Measurements from ENCODE around the gene ERRFI1.

Gene ERRFI1

GRCh38 chr1:8009043-8010002 is 16.8 kb downstream of the ERRFI1 start:
- H3K36me3 ChIP-seq (ENCODE audit: insufficient read depth, low read length), result peaks cover 23% of the 10 kb centered on the region

GRCh38 chr1:8006037-8006963 is 19.8 kb downstream of the ERRFI1 start:
- no peaks in the 10 kb centered on the region for H3K9me3 ChIP-seq (ENCODE audit: control insufficient read depth, insufficient read depth, low read length)
- no peak overlapping the region for H3K9ac ChIP-seq (ENCODE audit: low read depth, low read length)
- H3K36me3 ChIP-seq (ENCODE audit: insufficient read depth, low read length), result peaks cover 7% of the 10 kb centered on the region; the same call in 1 of the 2 replicates
- H3K4me1 ChIP-seq (ENCODE audit: insufficient read depth, low read length), result peaks cover 26% of the 10 kb centered on the region

More at GRCh38 chr1:8009043-8010002, 16.8 kb downstream of the ERRFI1 start:
- Histone ChIP-seq H3K9me3 (ENCODE audit: control insufficient read depth, insufficient read depth, low read length) (no peaks in the 10 kb centered on the region), H3K4me1 (ENCODE audit: insufficient read depth, low read length) (peaks cover 19% of the 10 kb centered on the region), H3K9ac (ENCODE audit: low read depth, low read length) (no peak overlapping the region)

- no peak overlapping the region for H3K9ac ChIP-seq (ENCODE audit: low read depth, low read length)
- H3K4me1 ChIP-seq (ENCODE audit: insufficient read depth, low read length), result peaks cover 26% of the 10 kb centered on the region
- H3K9me3 ChIP-seq (ENCODE audit: control insufficient read depth, insufficient read depth, low read length), result no peaks in the 10 kb centered on the region
These were observed 21.1 kb downstream of the ERRFI1 start for GRCh38 chr1:8004803-8005573.

GRCh38 chr1:8004113-8004802 is 21.9 kb downstream of the ERRFI1 start:
- Histone ChIP-seq H3K4me1 (ENCODE audit: insufficient read depth, low read length) (peaks cover 26% of the 10 kb centered on the region), H3K9ac (ENCODE audit: low read depth, low read length) (no peak overlapping the region), H3K36me3 (ENCODE audit: insufficient read depth, low read length) (no peaks in the 10 kb centered on the region), H3K9me3 (ENCODE audit: control insufficient read depth, insufficient read depth, low read length) (no peaks in the 10 kb centered on the region)

More at GRCh38 chr1:8004803-8005573, 21.1 kb downstream of the ERRFI1 start:
- no peaks in the 10 kb centered on the region for H3K36me3 ChIP-seq (ENCODE audit: insufficient read depth, low read length)

- no peaks in the 10 kb centered on the region for H3K36me3 ChIP-seq (ENCODE audit: insufficient read depth, low read length)
- H3K9ac ChIP-seq (ENCODE audit: low read depth, low read length), result no peak overlapping the region
- no peaks in the 10 kb centered on the region for H3K9me3 ChIP-seq (ENCODE audit: control insufficient read depth, insufficient read depth, low read length)
- peaks cover 26% of the 10 kb centered on the region for H3K4me1 ChIP-seq (ENCODE audit: insufficient read depth, low read length)
These were observed 22.5 kb downstream of the ERRFI1 start for GRCh38 chr1:8003438-8004112.

- no peaks in the 10 kb centered on the region for H3K36me3 ChIP-seq (ENCODE audit: insufficient read depth, low read length)
- H3K9ac ChIP-seq (ENCODE audit: low read depth, low read length), result no peak overlapping the region
- H3K9me3 ChIP-seq (ENCODE audit: control insufficient read depth, insufficient read depth, low read length), result no peaks in the 10 kb centered on the region
- peaks cover 26% of the 10 kb centered on the region for H3K4me1 ChIP-seq (ENCODE audit: insufficient read depth, low read length)
These were observed 23.2 kb downstream of the ERRFI1 start for GRCh38 chr1:8002921-8003320.

- Histone ChIP-seq H3K9me3 (ENCODE audit: control insufficient read depth, insufficient read depth, low read length) (no peaks in the 10 kb centered on the region), H3K36me3 (ENCODE audit: insufficient read depth, low read length) (no peaks in the 10 kb centered on the region), H3K4me1 (ENCODE audit: insufficient read depth, low read length) (peaks cover 26% of the 10 kb centered on the region), H3K9ac (ENCODE audit: low read depth, low read length) (no peak overlapping the region)
These were observed 23.7 kb downstream of the ERRFI1 start for GRCh38 chr1:8002329-8002910.

- H3K9me3 ChIP-seq (ENCODE audit: control insufficient read depth, insufficient read depth, low read length), result no peaks in the 10 kb centered on the region
- no peaks in the 10 kb centered on the region for H3K36me3 ChIP-seq (ENCODE audit: insufficient read depth, low read length)
- no peak overlapping the region for H3K9ac ChIP-seq (ENCODE audit: low read depth, low read length)
- H3K4me1 ChIP-seq (ENCODE audit: insufficient read depth, low read length), result peaks cover 10% of the 10 kb centered on the region
These were observed 30.7 kb downstream of the ERRFI1 start for GRCh38 chr1:7995437-7995836.

- H3K4me1 ChIP-seq (ENCODE audit: insufficient read depth, low read length), result peaks cover 10% of the 10 kb centered on the region
- no peaks in the 10 kb centered on the region for H3K36me3 ChIP-seq (ENCODE audit: insufficient read depth, low read length)
- no peak overlapping the region for H3K9ac ChIP-seq (ENCODE audit: low read depth, low read length)
- H3K9me3 ChIP-seq (ENCODE audit: control insufficient read depth, insufficient read depth, low read length), result no peaks in the 10 kb centered on the region
These were observed 31.3 kb downstream of the ERRFI1 start for GRCh38 chr1:7994827-7995226.

- H3K9ac ChIP-seq (ENCODE audit: low read depth, low read length), result no peak overlapping the region
- no peaks in the 10 kb centered on the region for H3K36me3 ChIP-seq (ENCODE audit: insufficient read depth, low read length)
- peaks cover 15% of the 10 kb centered on the region for H3K4me1 ChIP-seq (ENCODE audit: insufficient read depth, low read length)
- H3K9me3 ChIP-seq (ENCODE audit: control insufficient read depth, insufficient read depth, low read length), result no peaks in the 10 kb centered on the region
These were observed 32.3 kb downstream of the ERRFI1 start for GRCh38 chr1:7993593-7994479.

- Histone ChIP-seq H3K9me3 (ENCODE audit: control insufficient read depth, insufficient read depth, low read length) (no peaks in the 10 kb centered on the region), H3K4me1 (ENCODE audit: insufficient read depth, low read length) (peaks cover 21% of the 10 kb centered on the region), H3K9ac (ENCODE audit: low read depth, low read length) (no peak overlapping the region), H3K36me3 (ENCODE audit: insufficient read depth, low read length) (no peaks in the 10 kb centered on the region)
These were observed 33.2 kb downstream of the ERRFI1 start for GRCh38 chr1:7992885-7993284.
